AG04450 (cell line): Measurements from ENCODE around the gene ADGRV1. TPM values are rescaled to one million over a fixed set of nuclear protein-coding genes. Genes with fewer than 3 reads are reported as not detected.

Source experiments
- CTCF ChIA-PET: fragments of 300-600, 350-600 bp; formaldehyde crosslinking; extraction: SDS; loops from one replicate; lab custom pipeline; 2022; ENCODE audit warnings: antibody characterized with exemption, inconsistent platforms; lab: Charles Lee
- POLR2A ChIA-PET: fragments of 350-600 bp; formaldehyde crosslinking; extraction: SDS; loops from one replicate; lab custom pipeline; 2021; ENCODE audit warnings: antibody characterized with exemption, inconsistent platforms; lab: Yijun Ruan, JAX
- DNase-seq: peaks from one replicate; pipeline ENCODE4 v3.0.0-alpha.2; 2011; ENCODE audit warnings: low read depth, low spot score
- H3K27ac ChIP-seq: one replicate; pipeline ENCODE4 v1.5.1; 2012; ENCODE audit warnings: low read depth, low read length, control low read depth
- H3K27me3 ChIP-seq: one replicate; pipeline ENCODE4 v1.6.0; 2012; ENCODE audit warnings: low read length; ENCODE audit not compliant: control insufficient read depth, insufficient read depth
- H3K4me3 ChIP-seq: 2 replicates; pipeline ENCODE4 v1.5.1; 2011; ENCODE audit warnings: mild to moderate bottlenecking, low read depth, low read length, control low read depth
- H3K9me3 ChIP-seq: 2 replicates; pipeline ENCODE4 v1.5.1; 2012; ENCODE audit warnings: low read length; ENCODE audit not compliant: control insufficient read depth, insufficient read depth
- CTCF ChIP-seq: IDR thresholded peaks from 2 replicates; pipeline ENCODE4 v1.5.1; 2011; ENCODE audit warnings: low read depth, low read length, control low read depth, inconsistent platforms
- polyA plus RNA-seq: library from polyadenylated mRNA; depleted of rRNA; stranded (reverse); fragments of >200 nt; gene quantifications from 2 replicates; pipeline ENCODE4 v1.2.3, GENCODE V29; 2011

Gene ADGRV1
- polyA plus RNA-seq, 1 experiment: 0.06 TPM

- H3K27me3 ChIP-seq: no peaks in the 10 kb centered on the region
- CTCF ChIA-PET: interaction anchor here (1.0 to 5.3 kb wide), 5 partner anchors 8 to 486 kb away, joined by 3 to 259 read pairs (median 8); no protein-coding TSS in a partner anchor
- TF ChIP-seq CTCF: no peak
These were observed 375.6 kb downstream of the ADGRV1 start for GRCh38 chr5:90934091-90934719.

GRCh38 chr5:90934738-90935137, 376.1 kb downstream of the ADGRV1 start:
- no peak for DNase-seq
- no peak overlapping the region for H3K4me3 ChIP-seq

More at GRCh38 chr5:90934091-90934719, 375.6 kb downstream of the ADGRV1 start:
- no peak for DNase-seq
- H3K9me3 ChIP-seq: no peaks in the 10 kb centered on the region
- no peak overlapping the region for H3K4me3 ChIP-seq
- POLR2A ChIA-PET: no interaction called here
- H3K27ac ChIP-seq: no peak overlapping the region

GRCh38 chr5:90939211-90939610, 380.6 kb downstream of the ADGRV1 start:
- POLR2A ChIA-PET: no interaction called here
- CTCF ChIA-PET: interaction anchor here (1.0 to 2.3 kb wide), 3 partner anchors 446 to 480 kb away, joined by 4 to 12 read pairs (median 5); no protein-coding TSS in a partner anchor
- DNase-seq: no peak

More at GRCh38 chr5:90934738-90935137, 376.1 kb downstream of the ADGRV1 start:
- TF ChIP-seq CTCF: no peak
- H3K27me3 ChIP-seq: no peaks in the 10 kb centered on the region
- no peak overlapping the region for H3K27ac ChIP-seq
- H3K9me3 ChIP-seq: no peaks in the 10 kb centered on the region
- ChIA-PET POLR2A (no interaction called here), CTCF (interaction anchor here (1.0 to 5.3 kb wide), 4 partner anchors 7 to 485 kb away, joined by 3 to 259 read pairs (median 11); no protein-coding TSS in a partner anchor)

GRCh38 chr5:90940227-90940995, 381.8 kb downstream of the ADGRV1 start:
- no peak for DNase-seq
- no peak for TF ChIP-seq CTCF
- CTCF ChIA-PET: interaction anchor here (0.5 to 2.1 kb wide), 4 partner anchors 8 to 479 kb away, joined by 3 to 15 read pairs (median 4); no protein-coding TSS in a partner anchor
- Histone ChIP-seq H3K27me3 (no peaks in the 10 kb centered on the region), H3K27ac (no peak overlapping the region), H3K4me3 (no peak overlapping the region), H3K9me3 (no peaks in the 10 kb centered on the region)
- POLR2A ChIA-PET: no interaction called here

More at GRCh38 chr5:90939211-90939610, 380.6 kb downstream of the ADGRV1 start:
- H3K9me3 ChIP-seq: no peaks in the 10 kb centered on the region
- no peak overlapping the region for H3K27ac ChIP-seq
- no peak for TF ChIP-seq CTCF
- no peaks in the 10 kb centered on the region for H3K27me3 ChIP-seq
- no peak overlapping the region for H3K4me3 ChIP-seq
